Cerebellar cortex (tissue), 1 donor: ENCODE data around the gene TMEM86B.
"Not testable (repeated sequence)": the region's sequence is repeated elsewhere in the genome, so short reads cannot be mapped to it uniquely, and the experiment has no call there.

Experiments used
- DNase-seq: peaks from one replicate; pipeline ENCODE4 v3.0.0-alpha.2; 2015; ENCODE audit warnings: low spot score

TMEM86B gene

GRCh38 chr19:55220525-55220924 is 8.0 kb downstream of the TMEM86B start:
- DNase-seq, result no peak

GRCh38 chr19:55216461-55217198 is 11.9 kb downstream of the TMEM86B start:
- peak; percentile 98 for DNase-seq

DNA sequence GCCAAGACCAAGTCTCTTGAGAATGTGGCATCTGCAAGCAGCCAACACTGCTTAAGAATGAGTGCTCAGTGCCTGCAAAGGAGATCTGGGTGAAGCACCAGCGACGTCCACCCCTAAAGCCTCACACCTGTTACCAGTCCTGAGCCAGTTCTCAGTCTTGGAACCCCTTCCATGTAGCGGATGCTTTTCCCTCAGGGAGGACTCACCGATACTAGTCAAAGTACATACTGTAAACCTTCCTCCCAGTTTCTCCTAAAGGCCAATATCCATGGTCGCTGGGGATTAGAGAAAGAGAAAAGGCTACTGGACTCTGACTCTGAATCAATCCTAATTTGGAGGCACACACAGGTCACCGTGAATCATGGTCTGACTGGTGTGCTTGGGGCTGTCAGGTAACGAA is 15.0 kb downstream of the TMEM86B start:
- no peak for DNase-seq

GRCh38 chr19:55212447-55212846 is 16.1 kb downstream of the TMEM86B start:
- peak; percentile 71 for DNase-seq

GRCh38 chr19:55209693-55210472 is 18.7 kb downstream of the TMEM86B start:
- DNase-seq, result no peak

DNA sequence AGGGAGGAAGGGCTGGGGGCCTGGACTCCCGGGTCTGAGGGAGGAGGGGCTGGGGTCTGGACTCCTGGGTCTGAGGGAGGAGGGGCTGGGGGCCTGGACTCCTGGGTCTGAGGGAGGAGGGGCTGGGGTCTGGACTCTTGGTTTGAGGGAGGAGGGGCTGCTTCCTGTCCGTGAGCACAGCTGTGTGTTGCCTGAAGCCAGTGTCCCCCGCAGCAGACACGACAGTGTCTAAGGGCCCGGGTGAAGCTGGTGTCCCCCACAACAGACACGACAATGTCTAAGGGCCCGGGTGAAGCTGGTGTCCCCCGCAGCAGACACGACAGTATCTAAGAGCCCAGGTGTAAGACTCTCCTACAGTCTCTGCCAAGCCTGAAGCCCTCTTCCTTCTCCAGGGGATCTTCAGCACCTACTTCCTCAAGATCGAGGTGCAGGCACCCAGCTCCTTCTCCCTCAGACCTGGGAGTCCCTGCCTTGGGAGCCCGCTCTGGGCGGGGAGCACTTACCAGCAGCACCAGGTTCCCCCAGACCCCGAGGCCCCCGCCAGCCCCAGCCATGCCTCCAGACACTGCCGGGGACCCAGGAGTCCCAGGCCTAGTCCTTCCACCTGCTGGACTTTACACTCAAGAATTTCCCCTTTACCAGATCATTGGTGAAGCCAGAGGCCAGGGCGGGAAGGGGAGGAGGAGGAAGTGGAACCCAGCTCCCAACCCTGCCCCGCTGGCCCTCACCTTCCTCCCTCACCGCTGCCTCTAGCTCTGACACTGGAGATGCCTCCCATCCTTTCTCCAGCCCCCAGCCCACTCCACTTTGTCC is 19.5 kb downstream of the TMEM86B start, which contains the start of gene PTPRH:
Gene PTPRH (minus strand): TSS at position 622 of the 813 bp plus-strand sequence. CDS start 68 bp downstream, at position 554.
- DNase-seq, result no peak

DNA sequence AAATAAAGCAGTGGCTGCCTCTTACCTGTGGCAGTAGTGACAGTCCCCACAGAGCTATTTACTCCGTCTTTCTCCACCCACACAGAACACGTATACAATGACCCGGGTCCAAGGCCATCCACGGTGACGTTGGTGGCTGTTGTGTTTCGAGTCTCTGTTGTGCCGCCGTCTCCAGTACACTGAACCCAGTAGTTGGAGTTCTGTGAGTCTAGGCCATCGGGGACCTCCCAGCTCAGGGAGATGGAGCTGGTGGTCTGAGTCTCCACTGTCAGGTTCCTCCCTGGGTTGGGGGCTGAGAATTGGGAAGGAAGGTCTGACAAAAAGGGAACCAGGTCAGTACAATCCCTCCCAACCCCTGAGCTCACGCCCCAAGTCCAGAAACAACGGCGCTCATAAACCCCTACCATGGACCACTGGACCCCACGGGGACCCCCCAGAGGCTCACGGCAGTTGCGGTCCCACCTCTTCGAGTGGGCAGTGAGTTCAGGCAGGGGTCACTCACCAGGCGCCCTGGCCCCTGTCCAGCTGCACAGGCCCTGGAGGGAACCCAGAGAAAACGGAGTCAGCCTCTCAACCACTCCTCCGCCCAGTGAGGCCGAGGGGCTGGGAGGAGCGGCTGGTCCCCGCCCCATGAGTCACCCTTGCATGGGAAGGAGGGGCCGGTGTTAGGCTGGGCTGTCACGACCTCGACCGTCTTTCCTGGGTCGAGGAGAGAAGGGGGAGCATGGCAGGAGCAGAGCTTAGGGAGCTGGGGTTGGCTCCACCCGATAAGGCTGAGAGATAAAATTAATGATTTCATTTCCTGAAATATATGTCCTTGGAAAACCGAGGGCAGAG is 21.7 kb downstream of the TMEM86B start:
- peak; percentile 33 for DNase-seq

- not testable (repeated sequence) for DNase-seq
Observed at GRCh38 chr19:55202199-55202598, 26.4 kb downstream of the TMEM86B start.

DNA sequence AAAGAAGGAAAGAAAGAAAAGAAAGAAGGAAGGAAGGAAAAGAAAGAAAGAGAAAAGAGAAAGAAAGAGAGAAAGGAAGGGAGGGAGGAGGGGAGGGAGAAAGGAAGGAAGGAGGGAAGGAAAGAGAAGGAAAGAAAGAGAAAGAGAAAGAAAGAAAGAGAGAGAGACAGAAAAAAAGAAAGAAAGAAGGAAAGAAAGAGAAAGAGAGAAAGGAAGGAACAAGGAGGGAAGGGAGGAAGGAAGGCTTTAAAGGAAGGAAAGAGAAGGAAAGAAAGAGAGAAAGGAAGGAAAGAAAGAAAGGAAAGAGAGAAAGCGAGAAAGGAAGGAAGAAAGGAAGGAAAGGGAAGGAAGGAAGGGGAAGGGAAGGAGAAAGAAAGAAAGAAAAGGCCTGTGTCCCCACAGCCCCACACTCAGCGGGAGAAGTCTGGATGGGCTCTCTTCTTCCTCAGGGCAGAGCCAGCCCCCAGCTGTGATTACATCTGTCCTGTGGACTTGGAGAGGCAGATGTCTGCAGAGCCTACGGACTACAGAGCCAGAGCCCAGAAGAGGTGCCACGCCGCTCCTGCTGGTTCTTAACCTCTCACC is 28.9 kb downstream of the TMEM86B start:
- DNase-seq, result no peak

DNA sequence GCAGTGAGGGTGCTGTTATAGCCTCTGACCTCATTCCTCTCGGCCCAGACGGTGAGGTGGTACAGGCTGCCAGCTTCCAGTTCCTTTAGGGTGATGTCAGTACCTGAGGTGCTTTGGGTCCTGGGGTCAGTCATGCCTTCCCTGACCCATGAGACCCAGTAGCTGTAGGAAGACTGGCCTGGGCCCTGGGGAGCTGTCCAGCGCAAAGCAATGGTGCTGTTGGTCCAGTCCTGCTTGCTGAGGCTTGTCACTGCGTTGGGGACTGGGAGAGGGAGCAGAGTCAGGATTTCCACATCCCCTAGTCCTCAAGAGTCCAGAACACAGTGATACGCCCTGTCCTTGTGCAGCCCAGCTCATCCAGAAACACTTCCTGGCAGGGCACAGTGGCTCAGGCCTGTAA is 29.9 kb downstream of the TMEM86B start:
- DNase-seq, result no peak

DNA sequence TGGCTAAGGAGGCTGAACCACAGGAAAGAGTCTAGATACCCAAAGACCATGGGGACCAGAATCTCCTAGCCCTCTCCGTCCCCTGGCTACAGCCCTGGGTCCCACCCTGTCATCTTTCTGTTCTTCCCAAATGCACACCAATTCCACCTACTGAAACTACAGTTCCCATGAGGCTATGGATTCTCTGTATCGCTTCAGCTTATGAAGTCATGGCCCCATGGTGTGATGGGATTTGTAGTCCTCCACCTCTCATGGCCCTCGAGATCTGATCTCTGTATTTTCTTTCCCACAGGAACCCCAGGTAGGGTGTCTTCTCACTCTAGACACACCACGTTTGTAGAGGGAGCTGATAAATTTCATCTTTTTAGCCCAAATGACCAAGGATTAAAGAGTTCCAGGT is 31.0 kb downstream of the TMEM86B start:
- DNase-seq, result no peak

DNA sequence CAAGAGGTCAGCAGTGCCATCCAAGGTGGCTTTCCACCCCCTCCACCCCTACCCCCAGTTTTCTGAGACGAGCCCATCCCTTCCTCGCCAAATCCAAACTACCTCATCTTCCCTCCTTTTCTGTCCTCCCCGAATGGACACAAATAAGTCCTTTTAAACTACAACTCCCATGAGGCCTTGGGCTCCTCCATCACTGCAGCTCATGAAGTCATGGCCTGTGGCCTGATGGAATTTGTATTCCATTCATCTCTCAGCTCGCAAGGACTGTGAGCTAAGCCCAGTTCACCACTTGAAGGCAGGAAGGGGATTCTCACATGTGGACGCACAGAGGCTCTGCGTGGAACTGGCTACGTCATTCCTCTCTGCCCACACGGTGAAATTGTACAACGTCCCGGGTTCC is 31.8 kb downstream of the TMEM86B start:
- DNase-seq, result no peak

DNA sequence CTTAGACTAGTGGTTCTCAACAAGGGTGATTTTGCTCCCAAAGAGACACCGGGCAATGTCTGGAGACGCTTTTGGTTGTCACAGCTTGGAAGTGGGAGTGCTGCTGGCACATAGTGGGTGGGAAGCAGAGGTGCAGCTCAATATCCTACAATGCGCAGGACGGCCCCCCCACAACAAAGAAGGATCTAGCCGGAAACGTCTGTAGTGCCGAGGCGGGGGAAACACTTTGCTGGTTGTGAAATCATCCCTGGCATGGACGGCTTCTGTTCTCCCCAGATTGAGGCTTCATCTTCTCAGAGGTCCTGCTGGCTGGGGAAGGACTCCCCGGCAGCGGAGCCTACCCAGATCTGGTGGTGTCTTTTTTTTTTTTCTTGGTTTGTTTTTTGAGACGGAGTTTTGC is 35.1 kb downstream of the TMEM86B start:
- DNase-seq, result no peak

GRCh38 chr19:55189403-55189835 is 39.1 kb downstream of the TMEM86B start:
- DNase-seq, result no peak

- DNase-seq, result no peak
Observed at GRCh38 chr19:55188625-55189024, 39.9 kb downstream of the TMEM86B start.

DNA sequence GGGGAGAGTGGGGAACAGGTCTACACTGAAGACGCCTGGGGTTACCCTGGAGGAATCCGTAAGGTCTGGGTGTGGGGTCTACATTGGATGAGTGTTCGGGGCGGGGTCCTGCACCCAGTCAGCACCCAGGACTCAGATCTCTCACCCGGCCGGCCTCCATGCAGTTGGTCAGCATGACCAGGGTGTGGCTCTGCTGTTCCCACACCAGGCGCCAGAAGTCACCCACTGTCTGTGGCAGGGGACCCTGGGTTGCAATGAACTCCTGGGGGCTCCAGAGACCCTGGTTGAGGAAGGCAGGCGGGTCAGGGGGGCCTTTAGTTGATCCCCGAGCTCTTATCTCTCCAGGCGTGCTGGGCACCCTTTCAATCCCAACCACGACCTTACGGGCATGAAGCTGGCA is 42.5 kb downstream of the TMEM86B start:
- no peak for DNase-seq

GRCh38 chr19:55181740-55182139 is 46.8 kb downstream of the TMEM86B start:
- DNase-seq, result no peak

DNA sequence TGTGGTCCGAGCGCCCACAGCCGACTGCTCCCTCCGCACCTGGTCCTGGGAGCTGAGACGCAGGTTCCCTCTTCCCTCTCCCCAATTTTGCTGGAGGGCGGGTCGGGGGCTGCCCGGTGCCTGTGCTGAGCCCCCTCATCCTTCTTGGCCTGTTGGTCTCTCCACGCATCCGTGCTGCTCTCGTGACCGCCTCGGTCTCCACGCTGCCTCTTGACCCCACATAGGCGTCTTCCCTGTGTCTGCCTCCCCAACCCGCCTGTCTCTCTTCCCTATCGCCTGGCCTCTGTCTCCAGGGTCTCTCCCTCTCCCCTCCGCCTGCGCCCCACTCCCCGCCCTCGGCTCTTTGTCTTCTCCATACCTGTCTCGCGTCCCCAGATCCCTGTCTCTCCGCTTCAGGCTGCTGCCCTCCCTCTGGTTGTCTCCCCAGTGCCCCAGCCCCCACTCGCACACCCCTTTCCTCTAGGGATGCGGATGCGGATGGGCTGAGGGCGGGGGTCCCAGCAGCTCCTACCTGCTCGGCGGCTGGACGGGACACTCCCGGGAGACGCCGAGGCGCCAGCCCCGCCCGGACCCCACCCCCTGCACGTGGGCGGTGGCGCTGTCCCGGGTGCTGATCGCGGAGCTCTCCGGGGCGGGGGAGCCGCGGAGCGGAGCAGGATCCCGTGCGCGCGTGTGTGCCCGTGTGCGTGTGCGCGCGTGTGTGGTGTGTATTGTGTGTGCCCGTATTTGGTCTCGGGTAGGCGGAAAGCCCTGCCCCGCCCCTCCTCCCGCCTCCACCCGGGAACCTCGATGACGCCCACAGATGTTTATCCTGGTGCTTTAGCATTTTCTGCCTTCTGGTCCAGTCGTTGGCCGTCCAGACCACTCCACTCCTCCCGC is 48.7 kb downstream of the TMEM86B start, which contains the start of gene SYT5:
Gene SYT5 (minus strand): TSS at position 684 of the 879 bp plus-strand sequence. CDS start 1,248 bp downstream, outside the sequence.
- DNase-seq, result no peak

- DNase-seq, result peak; percentile 89
Observed at GRCh38 chr19:55178781-55179599, 49.6 kb downstream of the TMEM86B start.
